Adrenal gland (tissue), 5 donors: ENCODE results near the gene IL11RA.

Source experiments
- POLR2A ChIP-seq, 2 donors: fragments of 450-650 bp; IDR thresholded peaks; one replicate each; pipeline ENCODE4 v1.6.1; 2017; ENCODE audit warnings: antibody characterized with exemption in 2 of 2, mild to moderate bottlenecking in 2 of 2, moderate library complexity in 1 of 2
- TF ChIP-seq, protein P1 (sequence below), 6 experiments: fragments of 450-650 bp in 4 of 6; fragments of 200-600 bp in 2 of 6; sonication (generic) in 1 of 6; IDR thresholded peaks; 1 replicate in 5 of 6; 2 replicates in 1 of 6; pipeline versions ENCODE4 v1.5.1 to v1.8.0; 2016 to 2021; ENCODE audit warnings: antibody characterized with exemption in 6 of 6, mild to moderate bottlenecking in 2 of 6, moderate library complexity in 1 of 6
- donor health status: DM: no; HTN: no; CAD: no.

DNA sequence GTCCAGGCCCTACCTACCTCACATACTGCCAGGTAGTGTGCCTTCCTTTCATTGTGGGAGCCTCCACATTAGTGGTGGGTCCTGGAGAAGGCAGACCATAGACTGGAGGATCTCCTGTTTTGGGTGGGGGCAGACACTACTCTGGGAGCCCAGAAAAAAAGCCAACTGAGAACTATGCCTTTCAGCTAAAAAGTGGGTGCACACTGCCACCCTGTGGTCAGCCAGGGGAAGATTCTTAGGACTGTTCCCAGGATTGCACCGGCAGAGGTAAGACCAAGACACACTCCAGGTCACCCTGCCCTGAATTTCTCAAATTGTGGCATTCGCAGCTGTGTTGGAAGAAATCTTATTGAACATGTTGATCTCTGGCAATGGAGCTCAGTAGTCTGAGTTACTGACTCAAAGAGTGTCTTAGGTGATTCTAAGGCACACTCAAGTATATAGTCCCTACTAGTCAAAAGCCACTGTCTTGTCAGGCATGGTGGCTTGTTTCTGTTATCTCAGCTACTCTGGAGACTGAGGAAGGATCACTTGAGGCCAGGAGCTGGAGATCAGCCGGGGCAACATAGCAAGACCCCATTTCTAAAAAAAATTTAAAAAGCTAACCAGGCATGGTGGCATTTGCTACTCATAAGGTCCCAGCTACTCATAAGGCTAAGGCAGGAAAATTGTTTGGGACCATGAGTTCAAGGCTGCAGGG lies 18.0 kb upstream of the IL11RA start:
- TF ChIP-seq, protein P1, sequence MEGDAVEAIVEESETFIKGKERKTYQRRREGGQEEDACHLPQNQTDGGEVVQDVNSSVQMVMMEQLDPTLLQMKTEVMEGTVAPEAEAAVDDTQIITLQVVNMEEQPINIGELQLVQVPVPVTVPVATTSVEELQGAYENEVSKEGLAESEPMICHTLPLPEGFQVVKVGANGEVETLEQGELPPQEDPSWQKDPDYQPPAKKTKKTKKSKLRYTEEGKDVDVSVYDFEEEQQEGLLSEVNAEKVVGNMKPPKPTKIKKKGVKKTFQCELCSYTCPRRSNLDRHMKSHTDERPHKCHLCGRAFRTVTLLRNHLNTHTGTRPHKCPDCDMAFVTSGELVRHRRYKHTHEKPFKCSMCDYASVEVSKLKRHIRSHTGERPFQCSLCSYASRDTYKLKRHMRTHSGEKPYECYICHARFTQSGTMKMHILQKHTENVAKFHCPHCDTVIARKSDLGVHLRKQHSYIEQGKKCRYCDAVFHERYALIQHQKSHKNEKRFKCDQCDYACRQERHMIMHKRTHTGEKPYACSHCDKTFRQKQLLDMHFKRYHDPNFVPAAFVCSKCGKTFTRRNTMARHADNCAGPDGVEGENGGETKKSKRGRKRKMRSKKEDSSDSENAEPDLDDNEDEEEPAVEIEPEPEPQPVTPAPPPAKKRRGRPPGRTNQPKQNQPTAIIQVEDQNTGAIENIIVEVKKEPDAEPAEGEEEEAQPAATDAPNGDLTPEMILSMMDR (IDR thresholded peaks at IDR 0.05) = peak; percentile 71 to 85 (median 79)
- no peak for TF ChIP-seq POLR2A (IDR thresholded peaks at IDR 0.05)
